ENCODE measurements around the gene PFDN4.

The PFDN4 gene

DNA sequence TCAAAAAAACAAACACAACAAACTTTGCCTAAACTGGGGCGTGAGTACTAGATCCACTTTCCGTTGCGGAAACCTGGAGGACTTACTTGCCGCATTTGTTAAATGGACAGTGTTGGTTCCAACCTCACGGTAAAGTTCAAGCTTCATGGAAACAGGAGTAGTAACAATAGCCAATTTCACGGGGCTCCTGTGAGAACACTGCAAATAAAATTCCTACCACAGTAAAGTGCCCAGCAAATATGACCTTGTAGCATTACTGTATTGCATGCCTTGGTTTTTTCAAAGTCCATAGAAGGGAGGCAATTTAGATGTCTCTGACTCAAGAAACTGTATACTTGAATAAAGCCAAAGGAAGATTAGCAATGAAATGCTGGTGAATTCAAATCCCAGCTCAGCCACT is 30.5 kb upstream of the PFDN4 start:
- TF ChIP-seq, protein P1, sequence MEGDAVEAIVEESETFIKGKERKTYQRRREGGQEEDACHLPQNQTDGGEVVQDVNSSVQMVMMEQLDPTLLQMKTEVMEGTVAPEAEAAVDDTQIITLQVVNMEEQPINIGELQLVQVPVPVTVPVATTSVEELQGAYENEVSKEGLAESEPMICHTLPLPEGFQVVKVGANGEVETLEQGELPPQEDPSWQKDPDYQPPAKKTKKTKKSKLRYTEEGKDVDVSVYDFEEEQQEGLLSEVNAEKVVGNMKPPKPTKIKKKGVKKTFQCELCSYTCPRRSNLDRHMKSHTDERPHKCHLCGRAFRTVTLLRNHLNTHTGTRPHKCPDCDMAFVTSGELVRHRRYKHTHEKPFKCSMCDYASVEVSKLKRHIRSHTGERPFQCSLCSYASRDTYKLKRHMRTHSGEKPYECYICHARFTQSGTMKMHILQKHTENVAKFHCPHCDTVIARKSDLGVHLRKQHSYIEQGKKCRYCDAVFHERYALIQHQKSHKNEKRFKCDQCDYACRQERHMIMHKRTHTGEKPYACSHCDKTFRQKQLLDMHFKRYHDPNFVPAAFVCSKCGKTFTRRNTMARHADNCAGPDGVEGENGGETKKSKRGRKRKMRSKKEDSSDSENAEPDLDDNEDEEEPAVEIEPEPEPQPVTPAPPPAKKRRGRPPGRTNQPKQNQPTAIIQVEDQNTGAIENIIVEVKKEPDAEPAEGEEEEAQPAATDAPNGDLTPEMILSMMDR (IDR thresholded peaks at IDR 0.05), result no peak
- H3K4me3 ChIP-seq (ENCODE audit: low read depth in 1 of 2, low read length in 1 of 2), result no peak overlapping the region
- no peak overlapping the region for H3K27ac ChIP-seq
- peaks cover 25% of the 10 kb centered on the region in 2 experiments for H3K4me1 ChIP-seq (ENCODE audit: control insufficient read depth in 1 of 2, insufficient read depth in 1 of 2, low read depth in 1 of 2, low read length in 1 of 2)
- no peaks in the 10 kb centered on the region for H3K9me3 ChIP-seq
- H3K27me3 ChIP-seq, result peaks cover 41% of the 10 kb centered on the region
- no peaks in the 10 kb centered on the region for H3K36me3 ChIP-seq

DNA sequence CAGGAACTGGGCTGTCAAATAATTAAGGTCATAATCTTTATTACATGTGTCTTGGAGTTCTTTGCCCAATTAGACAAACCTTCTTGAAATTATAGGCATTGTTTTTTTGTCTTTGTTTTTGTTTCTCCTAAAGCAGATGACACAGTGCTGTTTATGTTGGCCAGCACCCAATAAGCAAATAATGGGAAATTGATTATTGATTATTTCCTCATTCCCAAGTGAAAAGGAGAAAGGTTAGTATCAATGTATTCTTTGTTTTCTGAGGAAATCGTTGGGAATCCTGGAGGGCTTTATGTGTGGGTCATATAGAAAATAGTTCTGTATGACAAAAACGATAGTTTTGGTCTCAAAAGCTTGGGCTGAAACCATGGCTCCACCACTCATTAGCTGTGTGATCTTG is 29.6 kb upstream of the PFDN4 start:
- Histone ChIP-seq H3K27me3 (peaks cover 41% of the 10 kb centered on the region), H3K9me3 (no peaks in the 10 kb centered on the region), H3K4me3 (ENCODE audit: low read depth in 1 of 2, low read length in 1 of 2) (no peak overlapping the region), H3K27ac (no peak overlapping the region), H3K4me1 (ENCODE audit: control insufficient read depth in 1 of 2, insufficient read depth in 1 of 2, low read depth in 1 of 2, low read length in 1 of 2) (peaks cover 17 to 19% of the 10 kb centered on the region in 2 experiments), H3K36me3 (no peaks in the 10 kb centered on the region)
- TF ChIP-seq, protein P1 (IDR thresholded peaks at IDR 0.05), result no peak

DNA sequence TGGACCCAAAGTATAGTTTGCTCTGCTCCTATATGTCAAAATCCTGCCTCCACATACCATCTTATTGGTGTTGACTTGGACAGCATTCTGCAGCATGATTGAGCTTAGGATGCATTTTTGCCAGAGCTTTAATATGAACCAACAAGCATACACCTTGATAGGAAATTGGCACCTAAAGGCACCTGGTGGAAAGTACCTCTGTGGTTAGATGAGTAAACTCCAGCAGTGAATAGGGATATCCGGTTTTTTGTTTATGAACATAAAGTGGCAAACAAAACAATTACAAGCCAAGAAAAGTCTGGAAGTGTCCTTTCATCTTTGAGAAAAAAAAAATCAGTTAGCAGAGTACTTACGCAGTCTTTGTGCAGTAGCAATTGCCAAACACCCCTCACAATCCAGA is 27.9 kb upstream of the PFDN4 start:
- Histone ChIP-seq H3K27ac (no peak overlapping the region), H3K4me1 (ENCODE audit: control insufficient read depth in 1 of 2, insufficient read depth in 1 of 2, low read depth in 1 of 2, low read length in 1 of 2) (peaks cover 2 to 4% of the 10 kb centered on the region in 2 experiments), H3K36me3 (no peaks in the 10 kb centered on the region), H3K4me3 (ENCODE audit: low read depth in 1 of 2, low read length in 1 of 2) (no peak overlapping the region), H3K27me3 (peaks cover 49% of the 10 kb centered on the region), H3K9me3 (no peaks in the 10 kb centered on the region)
- TF ChIP-seq, protein P1 (IDR thresholded peaks at IDR 0.05), result no peak

DNA sequence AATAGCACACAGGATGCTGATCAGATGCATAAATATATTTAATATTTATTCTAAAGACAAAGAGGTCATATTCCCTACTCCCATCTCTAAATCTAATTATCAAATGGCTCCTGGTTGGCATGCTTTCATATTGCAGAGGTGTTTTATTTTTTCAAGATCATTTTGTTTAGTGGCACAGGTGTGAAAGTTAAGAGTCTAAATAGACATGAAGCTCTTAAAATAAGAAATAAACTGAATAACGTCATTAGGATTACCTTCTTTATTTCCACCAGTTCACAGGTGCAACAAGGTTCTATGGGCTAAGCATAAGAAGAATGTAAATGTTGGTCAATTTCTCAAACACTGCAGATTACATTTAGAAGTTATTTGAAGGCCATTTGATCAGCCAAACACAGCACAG is 27.0 kb upstream of the PFDN4 start:
- Histone ChIP-seq H3K4me1 (ENCODE audit: control insufficient read depth in 1 of 2, insufficient read depth in 1 of 2, low read depth in 1 of 2, low read length in 1 of 2) (no peaks in the 10 kb centered on the region), H3K27me3 (peaks cover 56% of the 10 kb centered on the region)
- TF ChIP-seq, protein P1 (IDR thresholded peaks at IDR 0.05), result no peak

DNA sequence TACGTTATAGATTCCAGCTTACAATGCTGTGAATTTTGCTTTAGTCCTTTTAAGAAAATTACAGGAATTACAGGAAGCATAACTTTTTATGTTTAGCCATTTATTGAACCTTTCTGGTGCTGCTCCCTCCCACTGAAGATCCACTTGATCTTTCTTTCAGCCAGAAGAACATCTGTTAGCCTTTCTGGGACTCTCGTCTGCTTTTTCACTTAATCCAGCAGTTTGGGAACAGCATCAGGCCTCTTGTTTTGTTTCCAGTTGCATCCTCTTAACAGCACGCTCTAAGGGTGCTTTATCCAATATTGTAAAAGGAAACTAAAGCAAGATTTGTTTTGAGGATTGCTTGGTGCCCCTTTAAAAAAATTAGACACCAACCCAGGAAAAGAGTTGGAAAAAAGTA is 23.8 kb upstream of the PFDN4 start:
- H3K4me3 ChIP-seq (ENCODE audit: low read depth in 1 of 2, low read length in 1 of 2), result no peak overlapping the region
- no peaks in the 10 kb centered on the region for H3K4me1 ChIP-seq (ENCODE audit: control insufficient read depth in 1 of 2, insufficient read depth in 1 of 2, low read depth in 1 of 2, low read length in 1 of 2)
- H3K9me3 ChIP-seq, result no peaks in the 10 kb centered on the region
- H3K27me3 ChIP-seq, result peaks cover 56% of the 10 kb centered on the region
- no peak overlapping the region for H3K27ac ChIP-seq
- no peaks in the 10 kb centered on the region for H3K36me3 ChIP-seq
- TF ChIP-seq, protein P1 (IDR thresholded peaks at IDR 0.05), result no peak

More for the DNA sequence above, 27.0 kb upstream of the PFDN4 start:
- Histone ChIP-seq H3K9me3 (no peaks in the 10 kb centered on the region), H3K36me3 (no peaks in the 10 kb centered on the region), H3K27ac (no peak overlapping the region), H3K4me3 (ENCODE audit: low read depth in 1 of 2, low read length in 1 of 2) (no peak overlapping the region)

All from neutrophil (primary cell).